OCI-LY3 (cell line): ENCODE measurements around the gene GNB1.

Experiments used
- H2AFZ ChIP-seq: fragments of 200-600, 300-600 bp; shearing (Covaris generic); 2 replicates; pipeline ENCODE4 v1.6.0; 2014; ENCODE audit warnings: antibody characterized with exemption, low read depth, low read length
- H3K27ac ChIP-seq: fragments of 200-600, 300-600 bp; sonication (generic); 2 replicates; pipeline ENCODE4 v1.5.1; 2014; ENCODE audit warnings: mild to moderate bottlenecking, low read length, moderate library complexity, mixed read lengths
- H3K27me3 ChIP-seq: fragments of 200-600, 300-600 bp; sonication (generic); 2 replicates; pipeline ENCODE4 v1.6.1; 2014; ENCODE audit warnings: low read depth, low read length, mixed read lengths
- H3K36me3 ChIP-seq: fragments of 200-600, 300-600 bp; sonication (generic); replicated peaks from 2 replicates; pipeline ENCODE3; 2014; ENCODE audit warnings: low read depth, low read length, mixed read lengths
- H3K4me1 ChIP-seq: fragments of 300-600, 200-600 bp; sonication (generic); 2 replicates; pipeline ENCODE4 v1.6.1; 2014; ENCODE audit warnings: low read length, mixed read lengths
- H3K4me2 ChIP-seq: fragments of 200-600, 300-600 bp; sonication (generic); 2 replicates; pipeline ENCODE4 v1.6.1; 2014; ENCODE audit warnings: low read length, mixed read lengths
- H3K4me3 ChIP-seq: fragments of 300-600, 200-600 bp; sonication (generic); 2 replicates; pipeline ENCODE4 v1.5.1; 2014; ENCODE audit warnings: antibody characterized with exemption, mild to moderate bottlenecking, low read length, moderate library complexity
- H3K79me2 ChIP-seq: fragments of 300-600, 200-600 bp; shearing (Covaris generic); 2 replicates; pipeline ENCODE4 v1.6.1; 2014; ENCODE audit warnings: mild to moderate bottlenecking, low read length, mixed read lengths
- H3K9ac ChIP-seq: fragments of 300-600, 200-600 bp; shearing (Covaris generic); 2 replicates; pipeline ENCODE4 v1.6.0; 2014; ENCODE audit warnings: mild to moderate bottlenecking, low read length, moderate library complexity
- H3K9me3 ChIP-seq: fragments of 200-600, 300-600 bp; shearing (Covaris generic); 2 replicates; pipeline ENCODE4 v1.6.1; 2014; ENCODE audit warnings: low read length, mixed read lengths; ENCODE audit not compliant: insufficient read depth
- H4K20me1 ChIP-seq: fragments of 200-600, 300-600 bp; sonication (generic); 2 replicates; pipeline ENCODE4 v1.6.1; 2016; ENCODE audit warnings: low read length, mixed read lengths; ENCODE audit not compliant: insufficient read depth
- EZH2phosphoT487 ChIP-seq: fragments of 200-600 bp; shearing (Covaris generic); IDR thresholded peaks from 2 replicates; pipeline ENCODE4 v1.6.1; 2018; ENCODE audit warnings: antibody characterized with exemption, mixed run types, low read depth
- TF ChIP-seq, protein P1 (sequence below): fragments of 200-600, 300-600 bp; sonication (generic); IDR thresholded peaks from 2 replicates; pipeline ENCODE4 v1.5.1; 2014; ENCODE audit warnings: antibody characterized with exemption, low read length, low read depth

GNB1 gene

GRCh38 chr1:1890506-1891348 is at the start of gene GNB1:
GNB1 (minus strand) TSS chr1:1891087; CDS start chr1:1825453, 65,634 bp downstream.
- H3K27ac ChIP-seq = peak within 1 kb of the TSS; percentile 65
- peak within 1 kb of the TSS; percentile 92 for H3K9ac ChIP-seq
- peak within 1 kb of the TSS; percentile 99 for H3K4me2 ChIP-seq
- H4K20me1 ChIP-seq = peaks cover 42% of the 10 kb centered on the region
- peak within 1 kb of the TSS; percentile 48; the same call in 1 of the 2 replicates for H2AFZ ChIP-seq
- peaks cover 57% of the 10 kb centered on the region for H3K79me2 ChIP-seq
- H3K4me3 ChIP-seq = peak within 1 kb of the TSS; percentile 93
- H3K4me1 ChIP-seq = peaks cover 32% of the 10 kb centered on the region
- TF ChIP-seq, protein P1, sequence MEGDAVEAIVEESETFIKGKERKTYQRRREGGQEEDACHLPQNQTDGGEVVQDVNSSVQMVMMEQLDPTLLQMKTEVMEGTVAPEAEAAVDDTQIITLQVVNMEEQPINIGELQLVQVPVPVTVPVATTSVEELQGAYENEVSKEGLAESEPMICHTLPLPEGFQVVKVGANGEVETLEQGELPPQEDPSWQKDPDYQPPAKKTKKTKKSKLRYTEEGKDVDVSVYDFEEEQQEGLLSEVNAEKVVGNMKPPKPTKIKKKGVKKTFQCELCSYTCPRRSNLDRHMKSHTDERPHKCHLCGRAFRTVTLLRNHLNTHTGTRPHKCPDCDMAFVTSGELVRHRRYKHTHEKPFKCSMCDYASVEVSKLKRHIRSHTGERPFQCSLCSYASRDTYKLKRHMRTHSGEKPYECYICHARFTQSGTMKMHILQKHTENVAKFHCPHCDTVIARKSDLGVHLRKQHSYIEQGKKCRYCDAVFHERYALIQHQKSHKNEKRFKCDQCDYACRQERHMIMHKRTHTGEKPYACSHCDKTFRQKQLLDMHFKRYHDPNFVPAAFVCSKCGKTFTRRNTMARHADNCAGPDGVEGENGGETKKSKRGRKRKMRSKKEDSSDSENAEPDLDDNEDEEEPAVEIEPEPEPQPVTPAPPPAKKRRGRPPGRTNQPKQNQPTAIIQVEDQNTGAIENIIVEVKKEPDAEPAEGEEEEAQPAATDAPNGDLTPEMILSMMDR = no peak
- TF ChIP-seq EZH2phosphoT487 = no peak
- peaks cover 15% of the 10 kb centered on the region for H3K36me3 ChIP-seq
- H3K27me3 ChIP-seq = peaks cover 13% of the 10 kb centered on the region
- no peaks in the 10 kb centered on the region for H3K9me3 ChIP-seq

- Histone ChIP-seq H3K27ac (no peak overlapping the region), H3K79me2 (no peaks in the 10 kb centered on the region), H3K36me3 (no peaks in the 10 kb centered on the region), H3K9me3 (no peaks in the 10 kb centered on the region), H3K4me3 (no peak overlapping the region), H3K4me2 (no peak overlapping the region), H3K9ac (no peak overlapping the region), H2AFZ (no peak overlapping the region), H3K4me1 (peaks cover 6% of the 10 kb centered on the region; the same call in 1 of the 2 replicates), H3K27me3 (no peaks in the 10 kb centered on the region), H4K20me1 (no peaks in the 10 kb centered on the region)
- no peak for TF ChIP-seq EZH2phosphoT487
- TF ChIP-seq, protein P1 = no peak
These were observed 49.2 kb upstream of the GNB1 start for GRCh38 chr1:1940123-1940425.

DNA sequence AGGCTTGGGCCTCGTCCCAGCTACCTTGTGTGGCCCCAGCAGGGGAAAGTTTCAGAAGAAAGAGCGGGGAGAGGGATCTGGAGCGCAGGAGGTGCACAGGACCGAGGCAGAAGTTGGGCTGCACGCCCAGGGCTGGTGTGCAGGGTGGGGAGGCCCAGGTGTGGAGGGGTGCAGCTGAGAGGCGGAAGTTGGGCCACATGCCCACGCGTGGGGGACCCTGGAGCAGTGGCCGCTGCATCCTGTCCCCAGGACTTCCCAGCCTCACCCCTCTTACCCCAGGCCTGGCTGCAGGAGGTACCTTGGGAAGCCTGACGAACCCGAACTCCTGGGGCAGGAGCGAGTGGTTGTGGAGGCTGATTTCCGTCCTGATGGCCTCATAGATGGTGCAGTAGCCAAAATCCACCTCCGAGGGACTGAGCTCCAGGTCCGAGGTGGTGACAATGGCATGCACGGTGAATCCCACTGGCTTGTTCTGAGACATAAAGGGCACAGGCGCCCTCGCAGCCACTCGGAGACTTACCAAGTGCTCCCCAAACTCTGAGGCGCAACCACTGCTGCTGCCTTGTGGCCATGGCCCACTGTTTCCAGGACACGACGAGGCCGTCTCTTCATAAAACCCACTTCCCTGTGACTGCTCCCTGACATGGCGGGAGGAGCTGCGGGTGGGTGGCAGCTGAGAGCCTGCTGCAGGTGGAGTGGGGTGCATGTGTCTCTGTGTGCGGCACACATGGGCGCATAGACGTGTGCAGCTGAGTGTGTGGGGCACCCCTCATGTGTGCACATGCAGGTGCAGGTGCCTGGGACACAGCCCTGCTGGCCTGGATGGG is 48.6 kb upstream of the GNB1 start:
- Histone ChIP-seq H3K4me2 (no peak overlapping the region), H3K9ac (no peak overlapping the region), H3K79me2 (no peaks in the 10 kb centered on the region), H3K27ac (no peak overlapping the region), H3K27me3 (no peaks in the 10 kb centered on the region), H4K20me1 (no peaks in the 10 kb centered on the region), H3K36me3 (no peaks in the 10 kb centered on the region), H3K9me3 (no peaks in the 10 kb centered on the region; the same call in 1 of the 2 replicates), H3K4me1 (peaks cover 6% of the 10 kb centered on the region; the same call in 1 of the 2 replicates), H2AFZ (no peak overlapping the region), H3K4me3 (no peak overlapping the region)
- no peak for TF ChIP-seq EZH2phosphoT487
- TF ChIP-seq, protein P1 = no peak

DNA sequence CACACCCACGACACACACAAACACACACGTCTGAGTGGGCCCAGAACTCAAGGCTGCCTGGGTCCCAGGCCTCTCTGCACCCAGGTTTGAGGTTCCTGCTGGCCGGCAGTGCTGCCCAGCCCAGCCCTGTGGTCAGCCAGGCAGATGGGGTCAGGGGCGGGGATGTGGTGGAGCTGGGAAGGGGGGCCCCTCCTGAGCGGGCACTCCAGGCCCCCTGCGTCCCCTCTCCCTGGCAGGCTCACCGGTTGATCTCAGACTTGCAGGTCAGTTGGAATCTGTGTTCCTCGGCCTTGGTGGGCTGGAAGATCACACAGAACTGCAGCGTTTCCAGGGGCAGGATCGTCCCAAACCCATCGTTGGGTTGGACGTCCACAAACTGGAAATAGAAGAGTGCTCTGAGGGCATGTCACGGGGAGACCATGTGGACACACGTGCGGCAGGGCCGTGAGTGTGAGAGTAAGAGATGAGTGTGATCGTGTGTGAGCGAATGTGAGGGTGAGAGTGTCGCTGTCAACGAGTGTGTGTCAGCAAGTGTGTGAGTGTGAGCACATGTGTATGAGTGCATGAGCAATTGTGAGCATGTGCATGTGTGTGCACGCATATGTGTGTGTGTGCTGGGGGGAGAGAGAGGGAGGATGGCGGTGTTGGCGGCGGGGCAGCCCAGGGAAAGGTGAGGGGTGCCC is 47.9 kb upstream of the GNB1 start:
- no peaks in the 10 kb centered on the region for H3K36me3 ChIP-seq
- H3K9me3 ChIP-seq = peaks cover 6% of the 10 kb centered on the region
- no peak overlapping the region for H3K4me3 ChIP-seq
- H3K9ac ChIP-seq = no peak overlapping the region
- H3K4me2 ChIP-seq = no peak overlapping the region
- no peak overlapping the region for H2AFZ ChIP-seq
- H3K27me3 ChIP-seq = no peaks in the 10 kb centered on the region
- TF ChIP-seq EZH2phosphoT487 = no peak
- TF ChIP-seq, protein P1 = no peak
- no peaks in the 10 kb centered on the region for H3K79me2 ChIP-seq
- no peak overlapping the region for H3K27ac ChIP-seq
- H4K20me1 ChIP-seq = no peaks in the 10 kb centered on the region
- peaks cover 4% of the 10 kb centered on the region; the same call in 1 of the 2 replicates for H3K4me1 ChIP-seq
